HG03280 (cell line): ENCODE measurements around the gene TTLL9.
A peak's percentile ranks its signal among the peaks of the same experiment; 100 is the strongest.
"Not testable (repeated sequence)": the region's sequence is repeated elsewhere in the genome, so short reads cannot be mapped to it uniquely, and the experiment has no call there.

ENCODE experiments used
- ATAC-seq: cut with Tn5 transposase; IDR thresholded peaks from one replicate; pipeline ENCODE4 v1.9.1; 2021; ENCODE audit warnings: mild to moderate bottlenecking, moderate library complexity; ENCODE audit not compliant: unreplicated experiment

TTLL9 gene

DNA sequence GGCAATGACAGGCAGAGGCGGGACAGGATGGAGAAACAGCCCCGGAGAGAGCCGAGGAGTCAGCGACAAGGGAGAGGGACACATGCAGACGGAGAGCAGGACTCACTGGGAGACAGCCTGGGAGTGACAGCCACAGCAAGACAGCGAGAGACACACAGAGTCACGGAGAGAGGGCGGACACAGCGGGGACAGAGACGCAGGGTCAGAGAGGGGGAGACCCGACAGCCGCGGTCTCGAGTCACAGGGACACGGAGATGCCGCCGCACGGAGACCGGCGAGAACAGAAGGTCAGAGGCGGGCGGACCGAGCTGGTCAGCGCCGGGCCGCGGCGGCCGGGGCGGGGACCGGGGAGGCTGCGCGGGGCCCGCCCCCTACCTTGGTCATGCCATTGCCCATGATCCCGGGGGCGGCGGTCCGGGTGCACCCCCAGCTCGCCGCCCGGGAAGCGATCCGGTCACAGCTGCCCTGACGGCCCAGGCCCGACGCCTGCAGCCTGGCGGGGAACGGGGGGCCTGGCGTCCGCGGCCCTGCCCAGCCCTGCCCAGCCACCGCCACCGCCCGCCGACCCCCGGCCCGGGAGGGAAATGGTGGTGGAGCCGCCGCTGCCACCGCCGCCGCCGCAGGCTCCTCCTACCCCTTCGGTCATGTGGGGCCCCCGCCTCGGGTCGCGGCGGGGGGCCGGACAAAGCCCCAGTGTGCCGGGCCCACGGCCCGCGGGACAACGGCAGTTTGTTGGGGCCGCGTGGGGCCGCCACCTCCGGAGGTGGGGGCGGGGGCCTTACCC, at the start of gene TTLL9, which contains the start of gene DUSP15:
Gene TTLL9, plus strand, starts transcription at position 693 of the 784 bp plus-strand sequence. CDS start 493 bp downstream, outside the sequence.
Gene DUSP15, minus strand, starts transcription at position 586 of the 784 bp plus-strand sequence. Its CDS starts 190 bp downstream, at position 396.
- no peak for ATAC-seq

DNA sequence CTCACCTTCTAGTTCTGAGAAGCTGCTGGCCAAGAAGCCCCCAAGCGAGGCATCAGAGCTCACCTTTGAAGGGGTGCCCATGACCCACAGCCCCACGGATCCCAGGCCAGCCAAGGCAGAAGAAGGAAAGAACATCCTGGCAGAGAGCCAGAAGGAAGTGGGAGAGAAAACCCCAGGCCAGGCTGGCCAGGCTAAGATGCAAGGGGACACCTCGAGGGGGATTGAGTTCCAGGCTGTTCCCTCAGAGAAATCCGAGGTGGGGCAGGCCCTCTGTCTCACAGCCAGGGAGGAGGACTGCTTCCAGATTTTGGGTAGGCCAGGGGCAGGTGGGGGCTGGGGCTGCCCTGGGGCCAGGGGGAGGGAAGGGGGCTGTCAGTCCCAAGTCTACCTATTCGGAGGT, 49.0 kb upstream of the TTLL9 start:
- no peak for ATAC-seq

DNA sequence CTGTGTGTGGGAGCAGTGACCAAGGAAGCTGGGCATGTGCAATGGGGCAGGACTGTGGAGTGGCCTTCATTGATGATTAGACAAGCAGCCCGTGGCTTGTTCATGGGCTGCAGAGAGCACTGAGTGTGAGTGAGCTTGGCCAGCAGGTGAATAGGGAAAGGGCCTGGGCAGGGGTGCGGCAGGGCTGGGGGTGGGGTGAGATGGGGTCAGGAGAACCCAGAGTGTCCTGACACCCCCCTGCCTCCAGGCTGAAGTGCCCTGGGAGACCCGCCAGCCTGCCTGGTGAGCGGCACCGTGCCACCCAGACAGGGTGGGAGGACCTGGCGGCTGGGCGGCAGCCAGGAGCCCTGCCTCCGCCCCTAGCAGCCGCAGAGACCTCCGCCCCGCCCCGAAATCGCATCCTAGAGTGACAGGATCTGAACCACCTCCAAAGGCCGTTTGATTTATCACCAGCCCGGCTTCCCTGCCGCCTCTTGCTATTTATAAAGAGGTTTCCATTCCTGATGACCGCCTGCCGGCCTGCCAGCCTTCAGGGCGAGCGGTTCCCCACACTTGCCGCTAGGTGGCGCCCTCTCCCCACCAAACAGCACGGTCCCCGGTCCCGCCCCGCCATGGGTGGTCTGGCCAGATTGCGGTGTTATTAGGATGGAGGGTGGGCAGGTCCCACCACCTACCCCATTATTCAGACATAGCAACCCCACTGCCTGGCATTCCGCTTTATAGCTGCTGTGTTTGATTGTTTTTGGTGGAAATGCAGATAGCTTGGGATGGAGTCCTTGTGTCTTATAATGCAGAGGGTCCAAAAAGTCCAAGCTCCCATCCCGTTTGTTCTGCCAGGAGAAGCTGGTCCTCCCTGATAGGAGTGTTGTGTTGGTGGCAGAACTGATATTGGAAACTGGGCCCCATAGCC, 47.8 kb upstream of the TTLL9 start:
- ATAC-seq = peak; percentile 60

GRCh38 chr20:31823360-31824124, 46.9 kb upstream of the TTLL9 start:
- no peak for ATAC-seq

- ATAC-seq = no peak
Measured at GRCh38 chr20:31824125-31824485, 46.3 kb upstream of the TTLL9 start.

DNA sequence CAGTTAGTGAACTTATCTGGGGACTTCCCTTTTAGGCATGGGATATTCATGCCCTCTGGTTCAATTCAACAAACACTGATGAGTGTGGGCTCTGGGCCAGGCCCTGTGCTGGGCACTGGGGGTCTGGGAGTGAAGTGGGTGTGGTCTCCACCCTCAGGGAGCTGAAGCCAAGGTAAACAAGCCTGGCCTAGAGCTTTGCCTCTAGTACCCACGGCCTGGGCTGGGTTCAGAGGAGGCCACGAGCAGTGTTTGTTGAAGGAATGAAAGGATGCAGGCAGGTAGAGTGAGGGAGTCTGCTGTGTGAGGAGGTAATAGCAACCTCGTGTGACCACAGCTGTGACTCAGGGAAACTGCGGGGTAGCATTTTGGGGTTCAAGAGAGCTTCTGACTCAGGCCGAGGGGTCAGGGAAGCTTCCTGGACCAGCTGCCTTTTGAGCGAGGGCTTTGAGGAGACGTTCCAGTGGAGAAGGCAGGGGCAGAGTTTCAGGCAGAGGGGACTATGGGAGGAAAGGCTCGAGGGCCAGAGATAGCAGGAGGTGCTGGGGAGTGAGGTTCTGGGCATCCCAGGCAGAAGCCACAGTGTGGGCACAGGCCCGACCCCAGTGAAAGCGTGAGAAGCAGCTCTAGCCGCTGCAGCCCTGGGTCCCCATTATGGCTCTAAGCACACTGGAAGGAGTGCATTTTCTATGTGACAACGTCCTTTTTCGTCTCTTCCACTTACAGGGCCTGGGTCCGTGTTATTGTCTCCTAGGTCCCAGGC, 45.7 kb upstream of the TTLL9 start:
- no peak for ATAC-seq

DNA sequence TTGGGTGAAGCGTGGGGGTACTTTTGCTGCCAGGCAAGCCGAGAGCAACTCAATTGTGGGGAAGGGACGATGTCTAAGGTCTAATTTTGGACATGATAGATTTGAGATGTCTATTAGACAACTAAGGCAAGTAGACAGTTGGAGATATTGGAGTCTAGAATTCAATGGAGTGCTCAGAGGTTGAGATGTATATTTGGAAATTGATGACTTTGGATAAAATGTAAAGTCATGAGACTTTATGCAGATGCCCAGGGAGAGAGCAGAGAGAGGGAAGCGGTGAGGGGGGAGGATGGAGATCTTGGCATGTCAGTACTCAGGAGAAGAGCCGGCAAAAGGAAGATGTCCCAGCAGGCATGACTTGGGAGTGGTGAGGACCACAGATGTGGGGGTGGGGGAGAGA, 44.4 kb upstream of the TTLL9 start:
- no peak for ATAC-seq

- ATAC-seq = no peak
Measured at GRCh38 chr20:31827059-31827458, 43.4 kb upstream of the TTLL9 start.

DNA sequence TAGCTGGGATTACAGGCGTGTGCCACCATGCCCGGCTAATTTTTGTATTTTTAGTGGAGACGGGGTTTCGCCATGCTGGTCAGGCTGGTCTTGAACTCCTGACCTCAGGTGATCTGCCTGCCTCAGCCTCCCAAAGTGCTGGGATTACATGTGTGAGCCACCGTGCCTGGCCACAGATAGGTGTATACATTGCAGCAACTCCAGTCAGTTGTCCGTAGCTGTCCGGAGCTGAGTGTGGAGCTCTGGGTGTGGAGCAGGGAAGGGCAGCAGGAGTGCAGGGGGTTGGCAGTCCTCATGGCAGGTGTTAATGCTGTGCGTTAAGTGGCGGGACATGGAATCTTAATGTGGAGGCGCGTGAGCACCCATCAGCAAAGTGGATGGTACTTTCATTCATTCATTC, 42.4 kb upstream of the TTLL9 start:
- not testable (repeated sequence) for ATAC-seq

DNA sequence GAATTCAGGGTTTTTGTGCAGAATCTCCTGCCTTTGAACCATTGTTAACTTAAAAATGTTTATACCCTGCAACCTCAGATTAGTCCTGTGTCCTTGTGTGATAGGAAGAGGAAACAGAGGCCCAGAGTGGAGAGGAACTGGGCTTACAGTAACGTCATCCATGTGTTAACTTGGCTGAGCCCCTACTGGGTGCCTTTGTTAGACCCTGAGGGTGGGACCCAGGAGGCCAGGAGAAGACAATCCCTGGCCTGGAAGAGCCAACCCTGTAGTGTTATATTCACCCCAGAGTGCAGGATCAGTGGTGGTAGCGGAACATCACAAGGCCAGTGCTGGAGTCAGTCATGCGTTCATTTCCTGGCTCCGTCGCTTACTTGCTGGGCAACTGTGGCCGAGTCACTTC, 40.7 kb upstream of the TTLL9 start:
- no peak for ATAC-seq

GRCh38 chr20:31830406-31830981, 39.9 kb upstream of the TTLL9 start:
- no peak for ATAC-seq

DNA sequence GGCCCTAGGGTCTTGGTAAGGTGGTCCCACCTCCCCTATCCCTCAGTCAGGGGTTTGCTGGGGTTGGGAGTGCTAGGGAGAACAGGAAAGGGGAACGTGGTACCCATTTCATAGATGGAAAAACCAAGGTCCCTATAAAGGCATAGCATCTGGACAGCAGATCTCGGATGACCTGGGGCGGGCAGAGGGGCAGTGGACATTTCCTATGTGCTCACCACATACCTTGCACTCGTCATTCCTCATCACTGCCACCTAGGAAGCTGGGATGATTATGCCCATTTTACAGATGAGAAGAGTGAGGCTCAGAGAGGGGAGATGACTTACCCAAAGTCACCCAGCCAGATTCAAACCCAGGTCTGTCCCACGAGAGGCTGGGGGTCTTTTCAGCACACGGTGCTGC, 39.2 kb upstream of the TTLL9 start:
- ATAC-seq = no peak

DNA sequence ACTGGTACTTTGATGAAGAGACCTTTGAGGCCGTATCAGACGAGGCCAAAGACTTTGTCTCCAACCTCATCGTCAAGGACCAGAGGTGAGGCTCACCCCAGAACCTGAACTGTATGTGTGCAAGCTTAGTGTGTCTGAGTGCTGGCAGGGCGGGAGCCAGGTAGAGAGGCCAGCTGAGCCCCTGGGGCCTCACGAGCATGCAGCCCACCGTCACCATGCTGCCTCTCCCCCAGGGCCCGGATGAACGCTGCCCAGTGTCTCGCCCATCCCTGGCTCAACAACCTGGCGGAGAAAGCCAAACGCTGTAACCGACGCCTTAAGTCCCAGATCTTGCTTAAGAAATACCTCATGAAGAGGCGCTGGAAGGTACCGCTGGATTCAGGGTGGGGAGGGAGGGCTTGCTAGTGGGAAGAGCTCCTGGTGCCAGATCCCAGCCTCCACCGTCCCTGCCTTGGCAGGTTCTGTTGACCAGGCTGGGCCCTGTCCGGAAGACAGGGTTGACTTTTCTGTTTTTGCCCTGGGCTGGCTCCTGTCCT, 38.6 kb upstream of the TTLL9 start:
- no peak for ATAC-seq

DNA sequence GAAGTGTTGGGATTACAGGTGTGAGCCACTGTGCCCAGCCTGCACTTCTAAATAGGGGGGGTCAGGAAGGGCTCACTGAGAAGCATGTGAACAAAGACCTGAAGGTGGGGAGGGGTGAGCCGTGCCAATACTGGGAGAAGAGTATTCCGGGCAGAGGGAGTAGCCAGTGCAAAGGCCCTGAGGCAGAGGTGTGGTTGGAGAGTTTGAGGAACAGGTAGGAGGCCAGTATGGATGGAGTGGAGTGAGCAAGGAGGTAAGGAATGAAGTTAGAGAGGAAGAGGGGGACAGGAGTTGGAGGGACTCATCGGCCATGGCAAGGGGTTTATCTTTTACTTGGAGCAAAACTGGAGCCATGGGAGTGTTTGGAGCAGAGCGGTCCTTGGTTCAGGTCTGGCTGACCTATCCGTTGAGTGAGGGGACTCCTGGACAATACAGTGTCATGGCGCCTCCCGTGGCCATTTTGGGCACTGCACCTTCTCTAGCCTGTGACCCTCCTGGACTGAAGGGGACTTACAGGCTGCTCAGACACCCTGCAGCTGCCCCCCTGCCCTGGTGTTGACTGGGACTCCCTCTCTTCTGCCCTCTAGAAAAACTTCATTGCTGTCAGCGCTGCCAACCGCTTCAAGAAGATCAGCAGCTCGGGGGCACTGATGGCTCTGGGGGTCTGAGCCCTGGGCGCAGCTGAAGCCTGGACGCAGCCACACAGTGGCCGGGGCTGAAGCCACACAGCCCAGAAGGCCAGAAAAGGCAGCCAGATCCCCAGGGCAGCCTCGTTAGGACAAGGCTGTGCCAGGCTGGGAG, 37.1 kb upstream of the TTLL9 start:
- ATAC-seq = no peak

DNA sequence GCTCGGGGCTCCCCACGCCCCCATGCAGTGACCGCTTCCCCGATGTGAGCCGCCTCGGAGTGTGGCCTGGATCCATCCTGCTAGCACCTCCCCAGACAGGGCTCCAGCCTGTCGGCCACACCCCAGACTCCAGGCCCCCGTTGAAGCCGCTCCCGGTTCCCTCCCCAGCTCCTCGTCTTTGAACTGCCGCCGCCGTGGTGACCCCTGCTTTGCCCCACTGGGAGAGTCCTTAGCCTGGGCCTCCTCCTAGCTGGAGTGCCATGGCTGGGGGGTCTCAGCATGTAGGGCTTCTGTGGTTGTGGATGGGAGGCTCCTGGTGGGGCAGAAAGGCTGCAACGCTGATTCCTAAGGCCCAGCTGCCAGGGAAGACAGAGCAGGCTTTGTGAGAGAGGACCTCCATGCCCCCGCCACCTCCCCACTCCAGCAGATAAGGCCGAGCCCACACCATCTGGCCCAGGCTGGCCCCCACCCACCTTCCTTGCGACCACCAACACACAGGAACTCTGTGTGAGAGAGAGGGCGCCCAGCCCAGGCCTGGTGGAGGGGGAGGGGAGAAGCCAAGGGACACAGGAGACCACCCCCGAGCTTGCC, 36.4 kb upstream of the TTLL9 start:
- ATAC-seq = no peak

DNA sequence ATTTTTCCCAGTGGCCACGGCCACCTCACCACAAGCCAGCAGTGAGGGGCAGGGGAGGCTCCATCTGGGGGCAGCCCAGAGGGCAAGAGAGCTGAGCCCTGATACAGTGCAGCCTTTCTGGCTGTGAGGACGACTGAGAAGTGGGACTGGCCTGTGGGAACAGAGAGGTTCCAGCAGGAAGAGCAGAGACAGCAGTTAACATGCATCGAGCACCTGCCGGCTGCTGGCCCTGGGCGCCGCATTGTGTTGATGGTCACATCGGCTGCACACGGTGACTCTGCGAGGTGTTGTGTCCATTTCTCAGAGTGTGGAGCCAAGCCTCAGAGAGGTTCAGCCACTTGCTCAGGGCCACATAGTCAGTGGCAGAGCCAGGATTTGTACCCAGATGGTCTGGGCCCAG, 34.9 kb upstream of the TTLL9 start:
- no peak for ATAC-seq

DNA sequence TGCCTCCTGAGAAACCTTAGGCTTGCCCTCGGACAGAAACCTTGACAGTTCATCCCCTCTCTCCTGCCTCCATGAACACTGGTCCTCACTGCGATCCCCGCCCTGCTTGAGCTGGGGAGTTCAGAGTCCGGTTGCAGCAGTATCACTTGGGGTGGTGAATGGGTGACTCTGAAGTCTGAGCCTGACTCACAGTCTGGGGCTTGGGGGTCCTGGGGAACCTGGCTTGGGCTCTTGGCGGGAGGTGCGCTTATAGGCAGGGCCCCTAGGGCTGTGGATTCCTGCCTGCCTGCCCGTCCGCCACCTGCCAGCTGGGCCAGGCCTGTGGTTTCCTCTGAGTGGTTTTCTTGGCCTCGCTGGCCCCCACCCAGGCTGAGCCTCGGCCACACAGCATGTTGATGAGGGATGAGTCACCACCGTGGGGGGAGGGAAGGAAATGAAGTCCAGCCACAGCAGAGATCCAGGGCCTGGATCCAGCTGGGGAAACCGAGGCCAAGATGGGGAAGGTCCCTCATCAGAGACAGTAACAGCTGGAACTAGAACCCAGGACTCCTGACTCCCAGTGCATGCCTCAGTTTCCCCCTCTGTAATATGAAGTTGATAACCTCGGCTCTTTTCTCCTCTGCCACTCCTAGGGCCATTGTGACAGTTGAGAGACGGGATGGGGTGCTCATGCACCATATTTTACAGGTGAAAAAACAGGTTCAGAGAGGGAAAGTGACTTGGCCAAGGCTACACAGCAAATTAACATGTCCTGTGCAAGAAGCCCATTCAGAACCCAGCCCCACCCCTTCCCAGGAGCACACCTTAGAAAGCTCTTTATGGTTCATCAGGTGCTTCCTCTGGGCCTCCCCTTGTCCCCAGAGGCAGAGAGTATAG, 34.2 kb upstream of the TTLL9 start:
- peak; percentile 60 for ATAC-seq
